Smooth muscle cell (in vitro differentiated cells): ENCODE measurements around the gene CRBN. TPM values are rescaled to one million over a fixed set of nuclear protein-coding genes. Genes with fewer than 3 reads are reported as not detected.

Experiments
- DNase-seq: peaks from one replicate; lab custom pipeline; 2025; ENCODE audit not compliant: unreplicated experiment; lab: John Stamatoyannopoulos, UW
- H2AFZ ChIP-seq: fragments of 200-600 bp; sonication (generic); 2 replicates; pipeline ENCODE4 v1.6.0; 2016; ENCODE audit warnings: antibody characterized with exemption, low read depth, mild to moderate bottlenecking
- H3F3A ChIP-seq: fragments of 200-600 bp; sonication (generic); 2 replicates; pipeline ENCODE4 v1.6.0; 2017; ENCODE audit warnings: antibody characterized with exemption, low read depth
- H3K27ac ChIP-seq: fragments of 200-600 bp; sonication (generic); 2 replicates; pipeline ENCODE4 v1.5.1; 2016; ENCODE audit warnings: low read depth, mild to moderate bottlenecking
- H3K27me3 ChIP-seq: fragments of 200-600 bp; sonication (generic); 2 replicates; pipeline ENCODE4 v1.6.1; 2016; ENCODE audit warnings: low read depth, mild to moderate bottlenecking
- H3K36me3 ChIP-seq: fragments of 200-600 bp; sonication (generic); 2 replicates; pipeline ENCODE4 v1.5.1; 2016; ENCODE audit warnings: low read depth
- H3K4me1 ChIP-seq: fragments of 200-600 bp; sonication (generic); 2 replicates; pipeline ENCODE4 v1.5.1; 2016; ENCODE audit warnings: low read depth
- H3K4me2 ChIP-seq: fragments of 200-600 bp; sonication (generic); 2 replicates; pipeline ENCODE4 v1.6.0; 2016; ENCODE audit warnings: mild to moderate bottlenecking
- H3K4me3 ChIP-seq: fragments of 200-600 bp; sonication (generic); 2 replicates; pipeline ENCODE4 v1.5.1; 2016; ENCODE audit warnings: mild to moderate bottlenecking
- H3K79me2 ChIP-seq: fragments of 200-600 bp; sonication (generic); 2 replicates; pipeline ENCODE4 v1.6.0; 2016; ENCODE audit warnings: low read depth, mild to moderate bottlenecking
- H3K9ac ChIP-seq: fragments of 200-600 bp; sonication (generic); 2 replicates; pipeline ENCODE4 v1.6.0; 2016; ENCODE audit warnings: low read depth
- H3K9me3 ChIP-seq: fragments of 200-600 bp; sonication (generic); replicated peaks from 2 replicates; pipeline ENCODE4 v1.5.1; 2016; ENCODE audit warnings: low read depth
- H4K20me1 ChIP-seq: fragments of 200-600 bp; sonication (generic); 2 replicates; pipeline ENCODE4 v1.6.0; 2016; ENCODE audit warnings: low read depth
- WGBS: methylation state at CpG from one replicate; pipeline ENCODE4 v1.1.7; 2016; ENCODE audit warnings: low lambda C conversion rate; 5-methylcytosine and 5-hydroxymethylcytosine counted together
- polyA plus RNA-seq: library from polyadenylated mRNA; unstranded; fragments of >200 nt; fragmentation: Nextera tagmentation; extraction: Ambion mirVana; gene quantifications from 2 replicates; pipeline ENCODE4 v1.2.1, GENCODE V29; 2016
- total RNA-seq: library from RNA; depleted of rRNA; stranded (reverse); fragments of >200 nt; gene quantifications from 2 replicates; pipeline ENCODE4 v1.2.3, GENCODE V29; 2014
- TF ChIP-seq, protein P1 (sequence below): fragments of 200-600 bp; sonication (generic); IDR thresholded peaks from 2 replicates; pipeline ENCODE4 v1.5.1; 2017; ENCODE audit warnings: borderline replicate concordance, mild to moderate bottlenecking, antibody characterized with exemption; ENCODE audit not compliant: insufficient read depth, poor library complexity, severe bottlenecking

The CRBN gene
- total RNA-seq (47.2 and 77.5 TPM in 2 replicates), polyA plus RNA-seq (26.8 and 31.5 TPM in 2 replicates)

DNA sequence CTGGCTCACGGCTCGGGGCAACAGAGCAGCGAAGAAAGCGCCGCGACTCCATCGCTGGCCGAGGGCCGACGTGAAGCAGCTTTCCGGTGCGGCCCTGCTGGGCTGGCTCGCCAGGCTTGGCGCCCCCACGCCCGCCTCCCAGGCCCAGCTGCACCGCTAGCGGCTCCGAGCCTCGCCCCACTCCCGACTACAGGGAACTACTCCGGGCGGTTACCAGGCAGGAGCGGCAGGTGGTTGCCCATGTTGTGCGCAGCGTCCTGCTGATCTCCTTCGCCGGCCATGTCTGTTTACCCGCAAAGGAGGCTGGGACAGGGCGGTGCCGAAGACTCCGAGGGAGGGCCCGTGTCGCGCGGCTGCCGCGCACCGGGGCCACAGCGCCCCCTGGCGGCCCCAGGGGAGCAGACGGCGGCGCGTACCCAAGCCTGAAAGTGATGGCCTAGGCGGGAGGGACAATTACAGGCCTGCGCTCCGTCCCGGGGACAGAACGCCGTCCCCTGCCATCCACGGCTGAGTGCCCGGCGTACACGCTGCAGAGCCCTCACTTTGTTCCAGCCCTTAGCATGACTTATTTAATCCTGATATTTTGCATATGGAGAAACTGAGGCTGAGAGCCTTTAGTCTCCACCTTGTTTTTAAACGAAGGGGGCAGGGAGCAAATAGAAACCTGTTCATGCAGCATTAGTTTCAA is at the start of gene CRBN:
Gene CRBN (minus strand): TSS at position 285 of the 688 bp plus-strand sequence. CDS start 4 bp downstream, at position 281.
- peak; percentile 57 for DNase-seq
- H3K9ac ChIP-seq: peak within 1 kb of the TSS; percentile 86
- peak within 1 kb of the TSS; percentile 87 for H3K4me3 ChIP-seq
- peak within 1 kb of the TSS; percentile 83 for H2AFZ ChIP-seq
- no peaks in the 10 kb centered on the region for H3F3A ChIP-seq
- H4K20me1 ChIP-seq: peaks cover 30% of the 10 kb centered on the region
- H3K4me1 ChIP-seq: peaks cover 11% of the 10 kb centered on the region
- no peaks in the 10 kb centered on the region for H3K9me3 ChIP-seq
- no peaks in the 10 kb centered on the region for H3K36me3 ChIP-seq
- H3K27ac ChIP-seq: peak within 1 kb of the TSS; percentile 55
- TF ChIP-seq, protein P1, sequence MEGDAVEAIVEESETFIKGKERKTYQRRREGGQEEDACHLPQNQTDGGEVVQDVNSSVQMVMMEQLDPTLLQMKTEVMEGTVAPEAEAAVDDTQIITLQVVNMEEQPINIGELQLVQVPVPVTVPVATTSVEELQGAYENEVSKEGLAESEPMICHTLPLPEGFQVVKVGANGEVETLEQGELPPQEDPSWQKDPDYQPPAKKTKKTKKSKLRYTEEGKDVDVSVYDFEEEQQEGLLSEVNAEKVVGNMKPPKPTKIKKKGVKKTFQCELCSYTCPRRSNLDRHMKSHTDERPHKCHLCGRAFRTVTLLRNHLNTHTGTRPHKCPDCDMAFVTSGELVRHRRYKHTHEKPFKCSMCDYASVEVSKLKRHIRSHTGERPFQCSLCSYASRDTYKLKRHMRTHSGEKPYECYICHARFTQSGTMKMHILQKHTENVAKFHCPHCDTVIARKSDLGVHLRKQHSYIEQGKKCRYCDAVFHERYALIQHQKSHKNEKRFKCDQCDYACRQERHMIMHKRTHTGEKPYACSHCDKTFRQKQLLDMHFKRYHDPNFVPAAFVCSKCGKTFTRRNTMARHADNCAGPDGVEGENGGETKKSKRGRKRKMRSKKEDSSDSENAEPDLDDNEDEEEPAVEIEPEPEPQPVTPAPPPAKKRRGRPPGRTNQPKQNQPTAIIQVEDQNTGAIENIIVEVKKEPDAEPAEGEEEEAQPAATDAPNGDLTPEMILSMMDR: peak; percentile 95
- H3K27me3 ChIP-seq: no peaks in the 10 kb centered on the region
- peak within 1 kb of the TSS; percentile 85 for H3K4me2 ChIP-seq
- WGBS: 3% methylated on average over 48 of the region's 56 CpGs
- peaks cover 35% of the 10 kb centered on the region for H3K79me2 ChIP-seq

DNA sequence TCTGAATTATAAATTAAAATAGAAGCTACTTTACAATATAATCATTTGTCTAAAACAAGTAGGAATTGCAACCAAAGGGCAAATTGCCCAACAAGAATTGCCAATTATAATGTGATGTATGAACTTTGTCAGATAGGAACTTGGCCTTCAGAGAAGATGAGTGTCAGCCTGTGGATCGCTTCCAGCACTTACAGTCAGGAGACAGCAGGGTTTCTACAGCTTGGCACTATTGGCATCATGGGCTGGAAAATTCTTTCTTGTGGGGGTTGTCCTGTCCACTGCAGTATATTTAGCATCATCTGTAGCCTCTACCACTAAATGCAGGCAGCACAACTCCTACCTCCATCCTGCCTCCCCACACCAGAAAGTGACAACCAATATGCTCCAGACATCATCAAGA is 48.1 kb upstream of the CRBN start:
- H3K4me1 ChIP-seq: no peaks in the 10 kb centered on the region
- H3F3A ChIP-seq: no peaks in the 10 kb centered on the region
- H3K27ac ChIP-seq: no peak overlapping the region
- no peaks in the 10 kb centered on the region for H3K36me3 ChIP-seq
- TF ChIP-seq, protein P1: no peak
- H3K27me3 ChIP-seq: no peaks in the 10 kb centered on the region
- no peak overlapping the region for H3K4me2 ChIP-seq
- 57% methylated on average over 1 of the region's 1 CpG for WGBS
- DNase-seq: no peak
- H3K9me3 ChIP-seq: no peaks in the 10 kb centered on the region
- H3K4me3 ChIP-seq: no peak overlapping the region
- H3K9ac ChIP-seq: no peak overlapping the region
- H3K79me2 ChIP-seq: no peaks in the 10 kb centered on the region
- no peak overlapping the region for H2AFZ ChIP-seq
- H4K20me1 ChIP-seq: no peaks in the 10 kb centered on the region

DNA sequence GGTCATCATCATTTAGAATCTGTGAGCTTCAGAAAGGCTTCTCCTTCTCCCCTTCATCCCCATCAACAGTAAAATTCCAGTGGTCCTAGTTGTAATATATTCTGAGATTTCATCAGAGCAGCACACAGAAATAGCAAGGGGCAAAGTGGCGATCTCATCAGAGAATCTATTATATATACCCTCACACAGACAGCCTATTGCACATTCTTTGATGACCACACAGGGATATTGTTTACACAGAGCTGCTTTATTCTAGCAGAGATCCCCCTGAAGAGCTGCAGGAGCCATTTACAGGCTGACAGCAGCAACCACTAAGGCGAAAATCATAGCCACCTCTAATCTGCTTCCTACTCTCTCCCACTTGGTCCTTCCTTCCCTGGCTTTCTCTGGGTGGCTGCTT is 42.0 kb upstream of the CRBN start:
- H3F3A ChIP-seq: peaks cover 4% of the 10 kb centered on the region
- H2AFZ ChIP-seq: no peak overlapping the region
- no peak for DNase-seq
- H3K4me2 ChIP-seq: peak overlapping the region; percentile 56
- H3K4me1 ChIP-seq: no peaks in the 10 kb centered on the region
- TF ChIP-seq, protein P1: no peak
- H3K9ac ChIP-seq: no peak overlapping the region
- no peaks in the 10 kb centered on the region for H3K36me3 ChIP-seq
- no peaks in the 10 kb centered on the region for H3K9me3 ChIP-seq
- no peaks in the 10 kb centered on the region for H3K27me3 ChIP-seq
- H4K20me1 ChIP-seq: no peaks in the 10 kb centered on the region
- WGBS: 16% methylated on average over 2 of the region's 2 CpGs
- H3K27ac ChIP-seq: peak overlapping the region; percentile 78
- no peak overlapping the region for H3K4me3 ChIP-seq
- no peaks in the 10 kb centered on the region for H3K79me2 ChIP-seq

DNA sequence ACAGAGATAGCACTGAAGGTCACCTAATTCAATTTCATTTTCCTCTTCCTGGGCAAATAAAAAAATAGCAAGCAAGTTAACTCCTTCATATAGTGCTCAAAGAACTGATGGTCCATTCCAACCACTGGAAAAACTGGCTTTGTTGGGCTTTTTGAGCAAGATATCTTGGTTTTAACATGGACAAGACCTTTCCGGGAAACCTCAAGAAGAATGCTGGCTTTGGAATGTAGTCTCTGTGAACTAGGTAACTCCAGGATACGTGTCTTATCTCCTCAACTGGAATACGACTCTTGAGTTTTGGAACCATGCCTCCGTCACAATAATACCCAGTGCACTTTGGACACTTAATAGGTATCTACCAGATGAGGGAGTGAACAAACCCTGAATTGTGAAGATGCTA is 36.9 kb upstream of the CRBN start:
- Histone ChIP-seq H3K27me3 (no peaks in the 10 kb centered on the region), H3K9ac (no peak overlapping the region), H3K4me2 (no peak overlapping the region), H2AFZ (no peak overlapping the region), H3K4me1 (no peaks in the 10 kb centered on the region), H3K36me3 (no peaks in the 10 kb centered on the region), H3F3A (no peaks in the 10 kb centered on the region), H4K20me1 (no peaks in the 10 kb centered on the region), H3K4me3 (no peak overlapping the region), H3K27ac (no peak overlapping the region), H3K9me3 (no peaks in the 10 kb centered on the region), H3K79me2 (no peaks in the 10 kb centered on the region)
- WGBS: 90% methylated on average over 4 of the region's 4 CpGs
- TF ChIP-seq, protein P1: no peak
- DNase-seq: no peak
